Measurements from ENCODE around the gene OR7G2. TPM values are rescaled to one million over a fixed set of nuclear protein-coding genes. Genes with fewer than 3 reads are reported as not detected.
"Not testable (repeated sequence)": the region's sequence is repeated elsewhere in the genome, so short reads cannot be mapped to it uniquely, and the experiment has no call there.

The OR7G2 gene
- total RNA-seq, 1 donor from 2014 or later, result not detected

DNA sequence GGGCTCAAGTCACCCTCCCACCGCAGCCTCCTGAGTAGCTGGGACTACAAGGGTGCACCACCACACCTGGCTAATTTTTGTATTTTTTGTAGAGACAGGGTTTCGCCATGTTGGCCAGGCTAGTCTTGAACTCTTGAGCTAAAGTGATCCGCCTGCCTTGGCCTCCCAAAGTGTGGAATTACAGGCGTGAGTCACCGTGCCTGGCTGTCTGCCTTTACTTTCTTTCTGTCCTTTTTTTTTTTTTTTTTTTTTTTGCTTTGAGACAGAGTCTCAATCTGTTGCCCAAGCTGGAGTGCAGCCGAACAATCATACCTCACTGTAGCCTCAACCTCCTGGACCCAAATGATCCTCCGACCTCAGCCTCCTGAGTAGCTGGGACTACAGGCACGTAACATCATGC, 45.4 kb downstream of the OR7G2 start:
- no peak for DNase-seq (ENCODE audit: low spot score)
- Mint-ChIP-seq H3K9me3 (no peaks in the 10 kb centered on the region), H3K27me3 (ENCODE audit: insufficient read depth) (no peaks in the 10 kb centered on the region), H3K36me3 (ENCODE audit: low read depth) (no peaks in the 10 kb centered on the region), H3K27ac (no peak overlapping the region), H3K4me3 (no peak overlapping the region), H3K4me1 (ENCODE audit: low read depth) (no peaks in the 10 kb centered on the region)
- intact Hi-C loops (cut with micrococcal nuclease), result no loop called here

DNA sequence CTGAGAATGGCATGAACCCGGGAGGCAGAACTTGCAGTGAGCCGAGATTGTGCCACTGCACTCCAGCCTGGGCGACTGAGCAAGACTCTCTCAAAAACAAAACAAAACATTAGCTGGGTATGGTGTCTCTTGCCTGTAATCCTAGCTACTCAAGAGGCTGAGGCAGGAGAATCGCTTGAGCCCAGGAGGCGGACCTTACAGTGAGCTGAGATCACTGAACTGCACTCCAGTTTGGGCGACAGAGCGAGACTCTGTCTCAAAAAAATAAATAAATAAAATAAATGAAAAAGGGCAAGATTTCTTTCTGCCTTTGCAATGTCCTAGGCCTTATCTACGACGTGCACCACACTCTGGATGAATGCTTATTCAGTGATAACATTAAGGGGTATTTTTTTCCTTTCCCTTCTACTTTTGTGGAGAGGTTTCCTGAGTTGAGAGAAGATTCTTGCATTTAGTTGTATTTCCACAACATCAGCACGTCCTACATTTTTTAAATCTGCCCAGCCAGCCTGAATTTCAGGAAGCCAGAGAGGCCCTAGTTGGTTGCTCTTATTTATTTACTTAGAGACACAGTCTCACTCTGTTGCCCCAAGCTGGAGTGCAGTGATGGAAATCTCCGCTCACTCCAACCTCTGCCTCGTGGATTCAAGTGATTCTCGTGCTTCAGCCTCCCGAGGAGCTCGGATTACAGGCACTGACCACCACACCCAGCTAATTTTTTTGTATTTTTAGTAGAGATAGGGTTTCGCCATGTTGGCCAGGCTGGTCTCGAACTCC, 46.5 kb downstream of the OR7G2 start:
- H3K36me3 Mint-ChIP-seq (ENCODE audit: low read depth), result no peaks in the 10 kb centered on the region
- DNase-seq (ENCODE audit: low spot score), result no peak
- H3K27me3 Mint-ChIP-seq (ENCODE audit: insufficient read depth), result no peaks in the 10 kb centered on the region
- H3K27ac Mint-ChIP-seq, result no peak overlapping the region
- H3K4me1 Mint-ChIP-seq (ENCODE audit: low read depth), result no peaks in the 10 kb centered on the region
- H3K4me3 Mint-ChIP-seq, result no peak overlapping the region
- intact Hi-C loops (cut with micrococcal nuclease), result no loop called here
- H3K9me3 Mint-ChIP-seq, result no peaks in the 10 kb centered on the region

DNA sequence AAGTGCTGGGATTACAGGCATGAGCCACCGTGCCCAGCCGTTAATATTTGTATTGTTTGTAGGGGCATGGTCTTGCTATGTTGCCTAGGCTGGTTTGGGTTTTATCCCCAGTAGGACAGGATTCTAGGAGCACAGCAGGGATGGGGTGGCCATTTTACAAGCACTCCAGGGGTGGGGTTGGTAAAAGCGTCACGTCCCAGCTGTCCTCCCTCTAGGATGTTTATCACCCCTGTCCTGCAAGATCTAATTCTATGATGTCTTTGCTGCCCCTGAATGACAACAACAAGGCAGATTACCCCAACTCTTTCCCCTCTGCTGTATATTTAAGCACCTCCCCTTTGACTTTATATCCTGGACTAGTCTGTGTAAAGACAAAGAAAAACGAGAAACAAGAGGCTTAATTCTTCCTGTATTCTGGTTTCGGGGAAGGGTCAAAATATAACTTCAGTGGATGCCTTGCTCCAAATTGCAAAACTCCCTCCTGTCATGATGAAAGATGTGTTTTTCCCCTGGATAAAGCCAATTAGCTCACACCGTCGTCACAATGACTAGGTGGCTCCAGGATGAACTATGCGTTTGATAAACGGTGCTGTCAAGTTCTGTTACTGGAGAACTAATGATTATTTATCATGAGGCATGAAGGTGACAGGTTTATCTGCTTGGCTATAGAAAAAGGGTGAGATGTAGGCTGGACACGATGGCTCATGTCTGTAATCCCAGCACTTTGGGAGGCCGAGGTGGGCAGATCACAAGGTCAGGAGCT, 48.2 kb downstream of the OR7G2 start:
- Mint-ChIP-seq H3K4me3 (no peak overlapping the region), H3K27me3 (ENCODE audit: insufficient read depth) (peaks cover 1% of the 10 kb centered on the region), H3K9me3 (no peaks in the 10 kb centered on the region), H3K36me3 (ENCODE audit: low read depth) (no peaks in the 10 kb centered on the region), H3K27ac (no peak overlapping the region), H3K4me1 (ENCODE audit: low read depth) (no peaks in the 10 kb centered on the region)
- intact Hi-C loops (cut with micrococcal nuclease), result no loop called here
- no peak for DNase-seq (ENCODE audit: low spot score)

DNA sequence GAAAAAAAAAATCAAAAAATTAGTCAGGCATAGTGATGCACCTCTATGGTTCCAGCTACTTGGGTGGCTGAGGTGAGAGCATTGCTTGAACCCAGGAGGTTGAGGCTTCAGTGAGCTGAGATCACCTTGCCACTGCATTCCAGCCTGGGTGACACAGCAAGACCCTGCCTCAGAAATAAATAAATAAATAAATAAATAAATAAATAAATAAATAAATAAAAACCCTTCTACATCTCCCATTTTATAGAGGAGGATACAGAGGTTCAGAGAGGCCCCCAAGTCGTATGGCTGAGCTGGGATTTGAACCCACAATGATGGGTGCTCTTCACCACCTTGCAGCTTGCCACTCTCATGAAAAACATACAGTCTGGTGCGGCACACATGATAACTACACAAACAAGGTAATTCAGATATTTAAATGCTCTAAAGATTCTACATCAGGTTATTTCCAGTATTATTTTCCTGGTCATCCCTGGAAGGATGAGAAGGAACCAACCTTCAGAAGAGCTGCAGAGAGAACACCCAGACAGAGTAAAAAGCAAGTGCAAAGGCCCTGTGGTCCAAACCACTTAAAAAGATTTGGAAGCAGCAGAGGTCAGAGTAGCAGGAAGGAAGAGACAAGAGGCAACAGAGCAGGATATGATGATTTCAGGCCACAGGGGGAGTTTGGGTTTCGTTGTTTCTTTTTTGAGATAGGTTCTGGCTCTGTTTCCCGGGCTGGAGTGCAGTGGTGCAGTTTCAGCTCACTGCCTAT, 49.6 kb downstream of the OR7G2 start:
- Mint-ChIP-seq H3K4me3 (no peak overlapping the region), H3K27ac (no peak overlapping the region), H3K4me1 (ENCODE audit: low read depth) (no peaks in the 10 kb centered on the region), H3K27me3 (ENCODE audit: insufficient read depth) (peaks cover 1% of the 10 kb centered on the region), H3K9me3 (no peaks in the 10 kb centered on the region), H3K36me3 (ENCODE audit: low read depth) (no peaks in the 10 kb centered on the region)
- intact Hi-C loops (cut with micrococcal nuclease), result no loop called here
- DNase-seq (ENCODE audit: low spot score), result no peak

DNA sequence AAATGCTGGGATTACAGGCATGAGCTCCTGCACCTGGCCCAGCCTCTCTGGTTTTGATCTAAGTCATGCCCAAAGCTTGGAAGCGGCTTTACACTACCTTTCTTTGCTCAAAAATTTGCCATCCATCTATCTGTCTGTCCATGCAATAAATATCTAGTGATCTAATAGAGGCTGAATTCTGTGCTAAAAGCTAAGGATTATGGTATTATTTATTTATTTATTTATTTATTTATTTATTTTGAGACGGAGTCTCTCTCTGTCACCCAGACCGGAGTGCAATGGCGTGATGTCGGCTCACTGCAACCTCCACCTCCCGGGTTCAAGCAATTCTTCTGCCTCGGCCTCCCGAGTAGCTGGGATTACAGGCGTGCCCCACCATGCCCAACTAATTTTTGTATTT, 51.1 kb downstream of the OR7G2 start:
- H3K36me3 Mint-ChIP-seq (ENCODE audit: low read depth); H3K4me1 Mint-ChIP-seq (ENCODE audit: low read depth); H3K4me3 Mint-ChIP-seq; DNase-seq (ENCODE audit: low spot score); H3K27me3 Mint-ChIP-seq (ENCODE audit: insufficient read depth); H3K9me3 Mint-ChIP-seq; H3K27ac Mint-ChIP-seq; intact Hi-C loops (cut with micrococcal nuclease): not testable (repeated sequence)

DNA sequence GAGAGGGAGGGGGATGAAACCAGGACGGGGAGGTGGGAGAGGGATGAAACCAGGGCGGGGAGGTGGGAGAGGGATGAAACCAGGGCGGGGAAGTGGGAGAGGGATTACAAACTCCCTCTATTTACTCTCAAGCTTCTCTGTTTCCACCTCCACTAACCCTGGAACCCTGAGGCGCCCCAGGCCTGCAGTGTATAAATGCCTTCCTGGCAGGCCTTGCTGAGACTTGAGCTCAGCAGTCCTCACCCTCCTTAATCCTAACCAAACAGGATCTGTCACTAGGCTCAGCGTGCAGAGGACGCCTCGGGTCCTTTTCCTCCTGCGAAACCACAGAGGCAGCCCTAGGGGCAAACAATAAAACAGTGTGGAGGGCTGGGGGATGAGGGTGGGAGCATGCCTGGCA, 52.5 kb downstream of the OR7G2 start:
- H3K4me3 Mint-ChIP-seq, result no peak overlapping the region
- intact Hi-C loops (cut with micrococcal nuclease), result no loop called here
- no peak for DNase-seq (ENCODE audit: low spot score)
- H3K4me1 Mint-ChIP-seq (ENCODE audit: low read depth), result no peaks in the 10 kb centered on the region
- no peak overlapping the region for H3K27ac Mint-ChIP-seq
- peaks cover 1% of the 10 kb centered on the region for H3K27me3 Mint-ChIP-seq (ENCODE audit: insufficient read depth)
- no peaks in the 10 kb centered on the region for H3K36me3 Mint-ChIP-seq (ENCODE audit: low read depth)
- no peaks in the 10 kb centered on the region for H3K9me3 Mint-ChIP-seq

DNA sequence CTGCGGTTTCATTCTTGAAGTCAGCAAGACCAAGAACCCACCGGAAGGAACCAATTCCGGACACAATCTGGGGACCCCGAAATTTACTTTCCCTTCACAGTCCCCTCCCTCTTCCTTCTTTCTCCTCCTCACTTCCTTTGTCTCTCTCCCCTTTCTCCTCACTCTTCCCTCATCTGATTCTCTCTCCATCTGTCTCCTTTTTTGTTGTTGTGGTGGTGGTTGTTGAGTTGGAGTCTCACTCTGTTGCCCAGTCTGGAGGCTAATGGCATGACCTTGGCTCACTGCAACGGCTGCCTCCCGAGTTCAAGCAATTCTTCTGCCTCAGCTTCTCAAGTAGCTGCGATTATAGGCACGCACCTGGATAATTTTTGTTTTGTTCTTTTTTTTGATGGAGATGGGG, 53.1 kb downstream of the OR7G2 start:
- DNase-seq (ENCODE audit: low spot score), result no peak
- intact Hi-C loops (cut with micrococcal nuclease), result no loop called here
- Mint-ChIP-seq H3K9me3 (no peaks in the 10 kb centered on the region), H3K27me3 (ENCODE audit: insufficient read depth) (peaks cover 1% of the 10 kb centered on the region), H3K4me3 (no peak overlapping the region), H3K4me1 (ENCODE audit: low read depth) (no peaks in the 10 kb centered on the region), H3K27ac (no peak overlapping the region), H3K36me3 (ENCODE audit: low read depth) (no peaks in the 10 kb centered on the region)

DNA sequence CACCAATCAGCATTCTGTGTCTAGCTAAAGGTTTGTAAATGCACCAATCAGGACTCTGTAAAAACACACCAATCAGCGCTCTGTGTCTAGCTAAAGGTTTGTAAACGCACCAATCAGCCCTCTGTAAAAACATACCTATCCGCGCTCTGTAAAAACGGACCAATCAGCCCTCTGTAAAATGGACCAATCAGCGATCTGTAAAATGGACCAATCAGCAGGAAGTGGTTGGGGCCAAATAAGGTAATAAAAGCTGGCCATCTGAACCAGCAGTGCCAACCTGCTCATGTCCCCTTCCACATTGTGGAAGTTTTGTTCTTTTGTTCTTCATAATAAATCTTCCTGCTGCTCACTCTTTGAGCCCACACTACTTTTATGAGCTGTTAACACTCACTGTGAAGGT, 53.6 kb downstream of the OR7G2 start:
- H3K27me3 Mint-ChIP-seq (ENCODE audit: insufficient read depth); intact Hi-C loops (cut with micrococcal nuclease); H3K9me3 Mint-ChIP-seq; H3K4me1 Mint-ChIP-seq (ENCODE audit: low read depth); H3K27ac Mint-ChIP-seq; DNase-seq (ENCODE audit: low spot score); H3K4me3 Mint-ChIP-seq; H3K36me3 Mint-ChIP-seq (ENCODE audit: low read depth): not testable (repeated sequence)

DNA sequence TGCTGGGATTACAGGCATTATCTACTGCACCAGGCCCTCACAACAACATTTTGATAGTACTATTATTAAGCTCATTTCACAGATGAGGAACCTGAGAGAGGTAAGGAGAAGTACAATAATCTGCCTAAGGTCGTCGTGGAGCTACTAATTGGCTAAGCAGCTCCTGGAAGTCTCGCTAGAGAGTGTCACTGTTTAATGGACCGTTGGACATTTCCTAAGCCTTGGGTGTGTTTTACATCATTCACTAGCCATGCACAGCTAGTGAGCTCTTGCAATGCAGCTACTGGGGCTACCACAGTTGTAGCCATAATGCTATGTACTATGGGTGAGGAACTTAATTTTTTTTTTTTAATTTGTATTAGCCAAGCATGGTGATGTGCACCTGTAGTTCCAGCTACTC, 54.4 kb downstream of the OR7G2 start:
- intact Hi-C loops (cut with micrococcal nuclease), result no loop called here

More for the DNA sequence above, 54.4 kb downstream of the OR7G2 start:
- H3K4me1 Mint-ChIP-seq (ENCODE audit: low read depth), result no peaks in the 10 kb centered on the region
- H3K9me3 Mint-ChIP-seq, result no peaks in the 10 kb centered on the region
- H3K4me3 Mint-ChIP-seq, result no peak overlapping the region
- H3K27me3 Mint-ChIP-seq (ENCODE audit: insufficient read depth), result peaks cover 1% of the 10 kb centered on the region
- no peak overlapping the region for H3K27ac Mint-ChIP-seq
- DNase-seq (ENCODE audit: low spot score), result no peak
- H3K36me3 Mint-ChIP-seq (ENCODE audit: low read depth), result no peaks in the 10 kb centered on the region

Other genes starting within 250 kb of the OR7G2 start
- gene MUC16, start 97.1 kb downstream of the OR7G2 start, total RNA-seq, result not detected in 2 replicates
- not detected in 2 replicates for gene OR1M1, start 20.4 kb downstream of the OR7G2 start, total RNA-seq
- gene OR7G1, start 8.3 kb upstream of the OR7G2 start, total RNA-seq, result not detected in 2 replicates
- not detected in 2 replicates for gene OR7G3, start 19.5 kb upstream of the OR7G2 start, total RNA-seq
- 50.7 and 53.3 TPM in 2 replicates for gene ZNF317, start 32.9 kb upstream of the OR7G2 start, total RNA-seq
- gene OR7D2, start 71.5 kb upstream of the OR7G2 start, total RNA-seq, result 0.44 TPM in 2 replicates
- gene OR7D4, start 112.1 kb upstream of the OR7G2 start, total RNA-seq, result not detected in 2 replicates
- gene OR7E24, start 143.5 kb upstream of the OR7G2 start, total RNA-seq, result not detected in 2 replicates
- 4.7 and 5.0 TPM in 2 replicates for gene ZNF699, start 202.4 kb upstream of the OR7G2 start, total RNA-seq
- gene ZNF559, start 216.7 kb upstream of the OR7G2 start, total RNA-seq, result 5.0 and 6.4 TPM in 2 replicates

All from activated T-helper 1 cell treated with anti-CD3 and anti-CD28 coated beads, Interleukin-12 subunit alpha, Interleukin-12 subunit beta, Interleukin-2, Interleukin-4 antibody, amounts not matched to agents 30 ng/mL and 10 ng/mL and 1 ng/mL, durations not matched to agents 14 hours and 24 hours and 36 hours (primary cell).